Fibroblast of lung (primary cell): ENCODE measurements around the gene REG1A.

Experiments
- EZH2 ChIP-seq: IDR thresholded peaks from 2 replicates; pipeline ENCODE4 v1.5.1; 2012; ENCODE audit warnings: low read length, control low read depth, mild to moderate bottlenecking; ENCODE audit errors: missing control alignments
- TF ChIP-seq, protein P1 (sequence below), 2 donors: IDR thresholded peaks in 1 of 2; conservative IDR thresholded peaks in 1 of 2; 1 replicate in 1 of 2; 2 replicates in 1 of 2; pipeline ENCODE4 v1.5.1; 2011 to 2012; ENCODE audit warnings: low read length in 2 of 2, control low read depth in 1 of 2, inconsistent platforms in 1 of 2, low read depth in 1 of 2, mild to moderate bottlenecking in 1 of 2

DNA sequence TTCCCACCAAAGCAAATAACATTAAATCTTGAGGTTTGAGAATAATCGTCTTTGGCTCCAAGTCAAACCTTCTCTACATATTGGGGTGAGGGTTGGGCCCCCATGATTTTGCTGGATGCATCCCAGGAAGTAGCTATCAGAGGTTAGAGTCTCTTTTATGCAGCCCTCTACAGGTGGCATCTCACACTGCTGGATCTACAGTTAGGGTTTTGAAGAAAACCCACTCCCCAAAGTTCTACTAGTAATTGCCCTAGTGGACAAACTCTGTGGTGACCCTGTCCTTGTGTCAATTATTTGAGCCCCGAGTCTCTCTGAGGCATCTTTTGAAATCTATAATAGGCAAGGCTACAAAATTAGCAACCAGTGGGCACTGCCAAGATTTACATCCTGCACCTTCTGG lies 15.0 kb upstream of the REG1A start:
- TF ChIP-seq EZH2: no peak
- TF ChIP-seq, protein P1, sequence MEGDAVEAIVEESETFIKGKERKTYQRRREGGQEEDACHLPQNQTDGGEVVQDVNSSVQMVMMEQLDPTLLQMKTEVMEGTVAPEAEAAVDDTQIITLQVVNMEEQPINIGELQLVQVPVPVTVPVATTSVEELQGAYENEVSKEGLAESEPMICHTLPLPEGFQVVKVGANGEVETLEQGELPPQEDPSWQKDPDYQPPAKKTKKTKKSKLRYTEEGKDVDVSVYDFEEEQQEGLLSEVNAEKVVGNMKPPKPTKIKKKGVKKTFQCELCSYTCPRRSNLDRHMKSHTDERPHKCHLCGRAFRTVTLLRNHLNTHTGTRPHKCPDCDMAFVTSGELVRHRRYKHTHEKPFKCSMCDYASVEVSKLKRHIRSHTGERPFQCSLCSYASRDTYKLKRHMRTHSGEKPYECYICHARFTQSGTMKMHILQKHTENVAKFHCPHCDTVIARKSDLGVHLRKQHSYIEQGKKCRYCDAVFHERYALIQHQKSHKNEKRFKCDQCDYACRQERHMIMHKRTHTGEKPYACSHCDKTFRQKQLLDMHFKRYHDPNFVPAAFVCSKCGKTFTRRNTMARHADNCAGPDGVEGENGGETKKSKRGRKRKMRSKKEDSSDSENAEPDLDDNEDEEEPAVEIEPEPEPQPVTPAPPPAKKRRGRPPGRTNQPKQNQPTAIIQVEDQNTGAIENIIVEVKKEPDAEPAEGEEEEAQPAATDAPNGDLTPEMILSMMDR (conservative IDR thresholded peaks at IDR 0.05 in 1 of 2, IDR thresholded peaks at IDR 0.05 in 1 of 2; ENCODE audit: low read depth in 1 of 2, low read length in 2 of 2): no peak
